HFF-Myc (cell line): ENCODE data around the gene PCNP.
"Not testable (repeated sequence)": the region's sequence is repeated elsewhere in the genome, so short reads cannot be mapped to it uniquely, and the experiment has no call there.

ENCODE experiments used
- DNase-seq: peaks from one replicate; pipeline ENCODE4 v3.0.0-alpha.2; 2011; ENCODE audit warnings: low read depth; ENCODE audit errors: extremely low read depth
- H3K4me3 ChIP-seq: replicated peaks from 2 replicates; pipeline ENCODE4 v1.5.1; 2011; ENCODE audit warnings: low read depth, mild to moderate bottlenecking, control low read depth, low read length
- CTCF ChIP-seq: IDR thresholded peaks from 2 replicates; pipeline ENCODE4 v1.5.1; 2012; ENCODE audit warnings: mild to moderate bottlenecking, low read depth, low read length, control low read depth; ENCODE audit errors: missing control alignments

PCNP gene

GRCh38 chr3:101532783-101533602 lies 41.0 kb upstream of the PCNP start:
- no peak for DNase-seq
- no peak overlapping the region for H3K4me3 ChIP-seq
- no peak for TF ChIP-seq CTCF

GRCh38 chr3:101533603-101533968 lies 40.4 kb upstream of the PCNP start:
- H3K4me3 ChIP-seq: no peak overlapping the region
- DNase-seq: no peak
- no peak for TF ChIP-seq CTCF

GRCh38 chr3:101535221-101535620 lies 38.8 kb upstream of the PCNP start:
- H3K4me3 ChIP-seq: no peak overlapping the region
- no peak for DNase-seq
- no peak for TF ChIP-seq CTCF

- DNase-seq: no peak
- H3K4me3 ChIP-seq: no peak overlapping the region
- TF ChIP-seq CTCF: no peak
Measured at GRCh38 chr3:101536266-101536665, 37.7 kb upstream of the PCNP start.

GRCh38 chr3:101536955-101537354 lies 37.0 kb upstream of the PCNP start:
- DNase-seq, H3K4me3 ChIP-seq: not testable (repeated sequence)

GRCh38 chr3:101542957-101543356 lies 31.0 kb upstream of the PCNP start:
- TF ChIP-seq CTCF: no peak
- no peak overlapping the region for H3K4me3 ChIP-seq
- DNase-seq: no peak

- no peak overlapping the region for H3K4me3 ChIP-seq
- no peak for TF ChIP-seq CTCF
- DNase-seq: no peak
Measured at GRCh38 chr3:101544161-101544850, 29.7 kb upstream of the PCNP start.
